ENCODE measurements around the gene CYGB.

Gene CYGB

DNA sequence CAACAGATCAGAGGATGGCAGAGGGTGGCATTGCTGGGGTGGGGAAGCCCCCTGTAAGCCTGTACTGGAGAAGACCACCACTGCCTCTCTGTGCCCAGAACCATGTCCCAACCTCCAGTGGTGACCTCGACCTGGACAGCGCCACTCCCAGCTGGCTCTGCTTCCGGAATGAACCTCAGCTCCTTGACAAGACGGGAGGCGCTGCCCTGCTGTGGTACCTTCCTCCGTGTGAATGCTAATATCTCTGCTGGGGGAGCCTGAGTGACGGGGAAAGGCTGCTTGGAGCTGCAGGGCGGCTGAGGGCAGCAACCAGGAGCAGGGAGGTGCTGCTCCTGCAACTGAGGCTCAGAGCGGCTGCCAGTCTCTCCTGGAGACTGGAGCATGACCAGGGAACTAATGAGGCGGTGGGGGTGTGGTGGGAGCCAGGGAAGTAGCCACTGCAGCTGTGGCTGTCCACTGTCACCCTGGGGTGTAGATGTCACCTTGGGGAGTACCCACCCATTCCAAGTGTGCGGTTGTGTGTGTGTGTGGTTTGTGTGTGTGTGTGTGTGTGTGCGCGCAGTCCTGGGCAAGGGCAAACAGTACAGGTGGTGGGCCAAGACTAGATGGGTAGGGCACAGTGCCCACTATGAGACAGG is 8.5 kb upstream of the CYGB start:
- no peak for DNase-seq (ENCODE audit: low read depth)
- TF ChIP-seq, protein P1, sequence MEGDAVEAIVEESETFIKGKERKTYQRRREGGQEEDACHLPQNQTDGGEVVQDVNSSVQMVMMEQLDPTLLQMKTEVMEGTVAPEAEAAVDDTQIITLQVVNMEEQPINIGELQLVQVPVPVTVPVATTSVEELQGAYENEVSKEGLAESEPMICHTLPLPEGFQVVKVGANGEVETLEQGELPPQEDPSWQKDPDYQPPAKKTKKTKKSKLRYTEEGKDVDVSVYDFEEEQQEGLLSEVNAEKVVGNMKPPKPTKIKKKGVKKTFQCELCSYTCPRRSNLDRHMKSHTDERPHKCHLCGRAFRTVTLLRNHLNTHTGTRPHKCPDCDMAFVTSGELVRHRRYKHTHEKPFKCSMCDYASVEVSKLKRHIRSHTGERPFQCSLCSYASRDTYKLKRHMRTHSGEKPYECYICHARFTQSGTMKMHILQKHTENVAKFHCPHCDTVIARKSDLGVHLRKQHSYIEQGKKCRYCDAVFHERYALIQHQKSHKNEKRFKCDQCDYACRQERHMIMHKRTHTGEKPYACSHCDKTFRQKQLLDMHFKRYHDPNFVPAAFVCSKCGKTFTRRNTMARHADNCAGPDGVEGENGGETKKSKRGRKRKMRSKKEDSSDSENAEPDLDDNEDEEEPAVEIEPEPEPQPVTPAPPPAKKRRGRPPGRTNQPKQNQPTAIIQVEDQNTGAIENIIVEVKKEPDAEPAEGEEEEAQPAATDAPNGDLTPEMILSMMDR (IDR thresholded peaks at IDR 0.05; ENCODE audit: low read length, missing control alignments), result no peak
- no peak overlapping the region for H3K4me3 ChIP-seq (replicated peaks; ENCODE audit: low read depth, low read length)

DNA sequence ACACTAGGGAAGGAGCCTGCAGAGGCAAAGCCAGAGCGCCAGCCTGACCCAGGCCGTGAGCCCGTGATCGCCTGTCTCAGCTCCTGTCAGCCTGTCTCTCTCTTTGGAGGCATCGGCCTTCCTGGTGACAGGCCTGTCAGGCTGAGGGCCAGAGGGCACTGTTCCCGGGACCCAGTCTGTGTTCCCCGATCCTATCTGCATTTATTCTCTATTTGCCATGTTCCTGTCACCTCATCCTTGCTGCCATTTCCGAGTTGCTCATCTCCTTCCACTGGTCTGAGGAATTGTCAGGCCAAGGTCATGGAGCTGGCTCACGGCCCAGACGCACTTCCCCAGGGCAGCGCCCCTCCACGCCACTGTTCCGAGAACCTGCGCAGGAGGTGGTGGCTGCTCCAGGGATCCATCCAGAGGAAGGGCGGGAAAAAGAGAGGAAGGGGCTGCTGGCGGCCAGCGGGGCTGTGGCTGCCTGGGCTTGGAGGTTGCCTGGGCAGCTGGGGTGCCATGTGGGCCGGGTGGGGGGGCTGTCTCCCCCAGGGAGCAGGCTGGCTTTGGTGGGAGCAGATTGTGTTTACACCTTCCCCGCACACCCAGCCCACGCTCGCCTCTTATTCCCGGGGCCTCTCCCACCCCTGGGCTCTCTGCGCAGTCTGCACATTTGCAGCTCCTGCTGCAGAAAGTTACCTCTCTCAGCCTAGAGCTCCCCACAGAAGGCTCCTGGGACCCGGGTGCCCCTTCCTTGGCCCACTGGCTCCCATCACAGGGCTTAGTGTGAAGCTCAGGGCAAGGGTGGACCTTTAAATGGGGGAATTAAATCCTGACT is 7.2 kb upstream of the CYGB start:
- H3K4me3 ChIP-seq (replicated peaks; ENCODE audit: low read depth, low read length), result no peak overlapping the region
- DNase-seq (ENCODE audit: low read depth), result no peak
- TF ChIP-seq, protein P1 (IDR thresholded peaks at IDR 0.05; ENCODE audit: low read length, missing control alignments), result no peak

DNA sequence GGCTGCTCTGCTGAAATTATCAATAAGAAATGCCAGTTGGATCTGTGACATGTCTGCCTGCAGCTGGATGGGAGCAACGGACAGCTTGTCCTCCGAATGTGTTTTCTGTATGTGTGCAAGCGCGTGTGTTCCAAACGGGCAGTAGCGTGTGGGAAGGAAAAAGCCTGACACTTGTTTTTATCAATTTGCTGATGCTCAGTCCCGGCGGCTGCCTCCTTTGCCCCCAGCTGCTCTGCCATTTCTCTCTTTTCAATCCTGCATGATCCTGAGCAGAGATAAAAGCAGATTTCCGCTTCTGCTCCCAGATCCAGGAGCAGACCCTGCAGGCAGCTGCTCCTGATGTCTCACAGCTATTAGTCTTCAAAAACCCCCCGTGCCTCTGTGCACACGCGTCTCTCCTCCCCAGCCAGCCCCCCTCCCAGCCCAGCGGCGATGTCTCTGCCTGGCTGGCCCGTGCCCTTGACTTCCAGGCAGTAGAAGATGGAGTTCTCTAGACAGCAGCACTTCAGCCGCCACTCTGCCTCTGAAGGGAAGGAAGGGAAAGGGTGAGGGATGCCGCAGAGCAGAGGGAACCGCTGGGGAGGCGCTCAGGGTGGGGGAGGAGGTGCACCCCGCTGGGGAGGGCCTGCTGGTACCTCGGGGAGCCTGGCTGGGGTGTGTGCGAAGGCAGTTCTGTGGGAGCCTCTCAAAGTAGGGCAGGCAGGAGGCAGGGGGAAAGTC is 6.5 kb upstream of the CYGB start:
- no peak overlapping the region for H3K4me3 ChIP-seq (replicated peaks; ENCODE audit: low read depth, low read length)
- no peak for DNase-seq (ENCODE audit: low read depth)
- TF ChIP-seq, protein P1 (IDR thresholded peaks at IDR 0.05; ENCODE audit: low read length, missing control alignments), result no peak

DNA sequence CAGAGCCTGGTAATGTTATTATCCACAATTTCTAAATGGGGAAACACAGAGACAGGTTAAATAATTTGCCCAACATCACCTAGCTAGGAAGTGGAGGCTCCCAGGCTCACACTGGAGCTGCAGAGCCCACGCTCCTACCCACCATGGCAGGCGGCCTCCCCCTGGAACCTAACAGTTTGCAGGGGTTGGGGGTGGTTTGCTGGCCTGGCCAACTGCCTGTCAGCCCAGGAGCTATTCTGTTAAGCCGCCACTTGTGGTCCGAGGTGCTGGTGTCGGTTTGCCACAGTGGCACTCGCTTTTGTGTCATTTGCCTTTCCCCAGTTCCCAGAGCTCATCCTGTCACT is 5.9 kb upstream of the CYGB start:
- no peak for DNase-seq (ENCODE audit: low read depth)
- TF ChIP-seq, protein P1 (IDR thresholded peaks at IDR 0.05; ENCODE audit: low read length, missing control alignments), result no peak
- H3K4me3 ChIP-seq (replicated peaks; ENCODE audit: low read depth, low read length), result no peak overlapping the region

DNA sequence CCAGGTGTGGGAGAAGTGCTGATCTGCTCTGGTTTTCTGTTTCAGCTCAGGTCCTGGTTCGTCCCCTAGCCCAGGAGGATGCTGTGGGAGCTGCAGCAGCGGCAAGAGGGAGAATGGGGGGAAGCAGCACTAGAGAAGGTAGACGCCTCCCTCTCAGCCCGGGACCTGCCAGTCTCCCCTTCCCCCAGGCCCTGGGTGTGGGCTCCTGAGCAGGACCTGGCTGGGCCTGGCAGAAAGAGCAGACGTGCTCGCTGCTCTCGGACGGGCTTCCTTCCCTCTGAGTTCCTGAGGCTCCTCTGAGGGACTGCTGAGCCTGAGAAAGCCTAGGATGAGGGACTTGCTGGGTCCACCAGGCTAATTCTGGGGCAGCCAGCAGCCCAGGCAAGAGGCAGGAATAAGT is 5.5 kb upstream of the CYGB start:
- no peak for DNase-seq (ENCODE audit: low read depth)
- TF ChIP-seq, protein P1 (IDR thresholded peaks at IDR 0.05; ENCODE audit: low read length, missing control alignments), result no peak
- H3K4me3 ChIP-seq (replicated peaks; ENCODE audit: low read depth, low read length), result no peak overlapping the region

DNA sequence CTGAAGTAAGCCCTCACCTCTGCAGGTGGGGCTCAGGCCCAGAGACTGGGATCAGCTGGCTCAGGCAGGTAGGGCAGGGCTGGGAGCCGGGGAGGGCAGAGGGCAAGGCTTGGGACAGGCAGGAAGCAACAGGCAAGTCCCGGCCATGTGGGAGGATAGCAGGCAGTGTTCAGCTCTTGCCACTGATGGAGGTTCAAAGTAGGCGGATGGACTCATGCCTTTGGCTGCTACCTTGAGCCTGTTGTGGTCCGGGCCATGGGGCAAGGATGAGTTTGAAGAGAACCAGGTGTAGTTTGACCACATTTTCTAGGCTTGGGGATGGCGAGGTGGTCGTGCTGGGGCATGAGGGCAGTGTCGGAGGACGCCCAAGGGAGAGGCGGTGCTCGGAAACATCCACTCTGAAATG is 5.1 kb upstream of the CYGB start:
- DNase-seq (ENCODE audit: low read depth), result no peak
- TF ChIP-seq, protein P1 (IDR thresholded peaks at IDR 0.05; ENCODE audit: low read length, missing control alignments), result no peak

More for the DNA sequence above, 5.1 kb upstream of the CYGB start:
- H3K4me3 ChIP-seq (replicated peaks; ENCODE audit: low read depth, low read length), result no peak overlapping the region
